Renal cortical epithelial cell (primary cell): ENCODE measurements around the gene CHI3L1. TPM values are rescaled to one million over a fixed set of nuclear protein-coding genes. Genes with fewer than 3 reads are reported as not detected.

ENCODE experiments used
- DNase-seq: peaks from one replicate; pipeline ENCODE4 v3.0.0-alpha.2; 2011; ENCODE audit warnings: low read depth
- total RNA-seq: library from RNA; depleted of rRNA; stranded (reverse); fragments of >200 nt; gene quantifications from 2 replicates; pipeline ENCODE4 v1.2.3, GENCODE V29; 2014

CHI3L1 gene
- total RNA-seq, 1 donor from 2014 or later: 0.10 TPM

- DNase-seq: no peak
Observed at GRCh38 chr1:203168991-203169390, 17.5 kb downstream of the CHI3L1 start.

GRCh38 chr1:203168256-203168786, 18.2 kb downstream of the CHI3L1 start:
- no peak for DNase-seq

- no peak for DNase-seq
Observed at GRCh38 chr1:203167913-203168200, 18.6 kb downstream of the CHI3L1 start.

GRCh38 chr1:203167026-203167912, 19.2 kb downstream of the CHI3L1 start:
- DNase-seq: no peak

GRCh38 chr1:203166192-203166940, 20.1 kb downstream of the CHI3L1 start:
- DNase-seq: peak; percentile 26

- no peak for DNase-seq
Observed at GRCh38 chr1:203165800-203166161, 20.7 kb downstream of the CHI3L1 start.

- no peak for DNase-seq
Observed at GRCh38 chr1:203165101-203165799, 21.3 kb downstream of the CHI3L1 start.

GRCh38 chr1:203163891-203164635, 22.4 kb downstream of the CHI3L1 start:
- DNase-seq: no peak

GRCh38 chr1:203162403-203162802, 24.1 kb downstream of the CHI3L1 start:
- no peak for DNase-seq

GRCh38 chr1:203161703-203162102, 24.8 kb downstream of the CHI3L1 start:
- DNase-seq: no peak

GRCh38 chr1:203161175-203161574, 25.3 kb downstream of the CHI3L1 start:
- no peak for DNase-seq

- no peak for DNase-seq
Observed at GRCh38 chr1:203159844-203160243, 26.7 kb downstream of the CHI3L1 start.

- DNase-seq: no peak
Observed at GRCh38 chr1:203158960-203159665, 27.4 kb downstream of the CHI3L1 start.

GRCh38 chr1:203158423-203158822, 28.1 kb downstream of the CHI3L1 start:
- no peak for DNase-seq

- no peak for DNase-seq
Observed at GRCh38 chr1:203156280-203156679, 30.2 kb downstream of the CHI3L1 start.

- DNase-seq: peak; percentile 82
Observed at GRCh38 chr1:203153989-203154821, 32.3 kb downstream of the CHI3L1 start.

- DNase-seq: peak; percentile 57
Observed at GRCh38 chr1:203153051-203153988, 33.2 kb downstream of the CHI3L1 start.

- peak; percentile 98 for DNase-seq
Observed at GRCh38 chr1:203152158-203153034, 34.1 kb downstream of the CHI3L1 start.
